ENCODE measurements around the gene FGGY.

The FGGY gene

DNA sequence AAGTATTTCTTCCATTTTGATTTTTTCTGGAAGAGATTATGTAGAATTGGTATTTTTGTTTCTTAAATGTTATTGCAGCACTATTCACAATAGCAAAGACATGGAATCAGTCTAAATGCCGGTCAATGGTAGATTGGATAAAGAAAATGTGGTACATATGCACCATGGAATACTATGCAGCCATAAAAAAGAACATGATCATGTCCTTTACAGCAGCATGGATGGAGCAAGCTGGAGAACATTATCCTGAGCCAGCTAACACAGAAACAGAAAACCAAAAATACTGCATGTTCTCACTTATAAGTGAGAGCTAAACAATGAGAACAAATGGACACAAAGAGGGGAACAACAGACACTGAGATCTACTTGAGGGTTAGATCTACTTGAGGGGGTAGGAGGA lies 5.4 kb downstream of the FGGY start:
- DNase-seq (ENCODE audit: low spot score): no peak
- ChIA-PET CTCF (no interaction called here), POLR2A (ENCODE audit: low non-redundant PET) (no interaction called here)
- TF ChIP-seq, protein P1, sequence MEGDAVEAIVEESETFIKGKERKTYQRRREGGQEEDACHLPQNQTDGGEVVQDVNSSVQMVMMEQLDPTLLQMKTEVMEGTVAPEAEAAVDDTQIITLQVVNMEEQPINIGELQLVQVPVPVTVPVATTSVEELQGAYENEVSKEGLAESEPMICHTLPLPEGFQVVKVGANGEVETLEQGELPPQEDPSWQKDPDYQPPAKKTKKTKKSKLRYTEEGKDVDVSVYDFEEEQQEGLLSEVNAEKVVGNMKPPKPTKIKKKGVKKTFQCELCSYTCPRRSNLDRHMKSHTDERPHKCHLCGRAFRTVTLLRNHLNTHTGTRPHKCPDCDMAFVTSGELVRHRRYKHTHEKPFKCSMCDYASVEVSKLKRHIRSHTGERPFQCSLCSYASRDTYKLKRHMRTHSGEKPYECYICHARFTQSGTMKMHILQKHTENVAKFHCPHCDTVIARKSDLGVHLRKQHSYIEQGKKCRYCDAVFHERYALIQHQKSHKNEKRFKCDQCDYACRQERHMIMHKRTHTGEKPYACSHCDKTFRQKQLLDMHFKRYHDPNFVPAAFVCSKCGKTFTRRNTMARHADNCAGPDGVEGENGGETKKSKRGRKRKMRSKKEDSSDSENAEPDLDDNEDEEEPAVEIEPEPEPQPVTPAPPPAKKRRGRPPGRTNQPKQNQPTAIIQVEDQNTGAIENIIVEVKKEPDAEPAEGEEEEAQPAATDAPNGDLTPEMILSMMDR (conservative IDR thresholded peaks at IDR 0.05; ENCODE audit: low read depth): no peak
- H3K27ac ChIP-seq: no peak overlapping the region

DNA sequence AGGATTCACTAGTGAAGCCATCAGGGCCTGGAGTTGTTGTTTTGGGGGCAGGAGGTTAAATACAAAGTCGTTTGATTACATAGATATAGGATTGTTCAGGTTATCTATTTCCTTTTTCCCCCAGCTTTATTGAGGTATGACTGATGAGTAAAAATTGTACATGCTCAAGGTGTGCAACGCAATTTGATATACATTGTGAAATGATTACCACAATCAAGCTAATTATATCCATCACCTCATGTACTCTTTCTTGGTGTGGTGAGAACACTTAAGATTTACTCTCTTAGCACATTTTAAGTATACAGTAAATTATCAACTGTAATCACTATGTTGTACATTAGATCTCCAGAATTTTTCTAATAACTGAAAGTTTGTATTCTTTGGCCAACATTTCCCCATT lies 6.0 kb downstream of the FGGY start:
- no peak for DNase-seq (ENCODE audit: low spot score)
- POLR2A ChIA-PET (ENCODE audit: low non-redundant PET): no interaction called here
- TF ChIP-seq, protein P1 (conservative IDR thresholded peaks at IDR 0.05; ENCODE audit: low read depth): no peak
- H3K27ac ChIP-seq: no peak overlapping the region
- CTCF ChIA-PET: no interaction called here

DNA sequence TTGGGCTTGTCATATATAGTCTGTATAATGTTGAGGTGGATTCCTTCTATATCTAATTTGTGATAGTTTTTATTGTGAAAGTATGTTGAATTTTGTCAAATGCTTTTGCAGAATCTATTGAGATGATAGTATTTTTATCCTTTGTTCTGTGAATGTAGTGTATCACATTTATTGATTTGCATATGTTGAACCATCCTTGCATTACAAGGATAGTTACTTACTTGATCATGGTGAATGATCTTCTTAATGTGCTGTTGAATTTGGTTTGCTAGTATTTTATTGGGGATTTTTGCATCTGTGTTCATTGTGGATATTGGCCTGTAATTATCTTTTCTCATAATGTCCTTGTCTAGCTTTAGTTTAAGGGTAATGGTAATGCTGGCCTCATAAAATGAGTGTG lies 8.3 kb downstream of the FGGY start:
- ChIA-PET CTCF (interaction anchor here (0.7 kb wide), 1 partner anchor 456 kb away, joined by 3 read pairs; no protein-coding TSS in a partner anchor), POLR2A (ENCODE audit: low non-redundant PET) (no interaction called here)
- TF ChIP-seq, protein P1 (conservative IDR thresholded peaks at IDR 0.05; ENCODE audit: low read depth): no peak
- H3K27ac ChIP-seq: no peak overlapping the region
- DNase-seq (ENCODE audit: low spot score): no peak

DNA sequence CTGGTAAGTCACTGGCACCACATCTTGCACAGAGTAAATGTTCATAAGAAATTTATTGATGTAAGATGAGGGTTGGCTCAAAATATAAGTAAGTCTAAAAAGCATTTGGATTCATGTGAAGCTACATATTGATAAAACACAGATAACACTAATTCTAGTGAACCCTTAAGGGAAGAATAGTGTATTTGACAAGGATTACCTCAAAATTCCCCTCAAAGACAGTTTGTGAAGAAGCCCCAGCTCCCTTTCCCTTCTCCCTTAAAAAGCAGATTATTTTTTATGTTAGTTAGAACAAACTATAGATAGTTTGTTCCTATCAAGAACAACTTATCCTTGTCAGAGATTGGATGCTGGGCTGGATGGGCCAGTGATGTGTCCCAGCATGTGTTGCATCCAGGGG lies 10.7 kb downstream of the FGGY start:
- H3K27ac ChIP-seq: no peak overlapping the region
- CTCF ChIA-PET: no interaction called here
- TF ChIP-seq, protein P1 (conservative IDR thresholded peaks at IDR 0.05; ENCODE audit: low read depth): no peak
- DNase-seq (ENCODE audit: low spot score): no peak
- POLR2A ChIA-PET (ENCODE audit: low non-redundant PET): no interaction called here

DNA sequence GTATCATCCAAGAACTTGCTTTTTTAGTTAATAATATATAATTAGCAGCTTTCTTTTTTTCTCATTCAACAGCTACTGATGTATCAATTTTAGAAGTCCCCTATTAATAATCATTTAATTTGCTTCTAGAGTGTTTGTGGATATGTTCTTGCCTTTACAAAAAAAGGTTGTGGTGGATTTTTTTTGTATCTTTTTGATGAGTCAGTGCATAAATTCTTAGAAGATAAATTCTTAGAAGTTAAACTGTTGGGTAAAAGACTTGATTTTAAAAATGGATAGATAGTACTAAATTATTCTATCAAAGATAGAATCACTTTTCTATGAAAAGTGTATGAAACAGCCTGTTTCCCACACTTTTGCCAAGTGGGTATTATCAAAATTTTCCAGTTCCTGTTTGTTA lies 11.9 kb downstream of the FGGY start:
- ChIA-PET POLR2A (ENCODE audit: low non-redundant PET) (no interaction called here), CTCF (interaction anchor here (0.7 kb wide), 1 partner anchor 32 kb away, joined by 4 read pairs; no protein-coding TSS in a partner anchor)
- H3K27ac ChIP-seq: no peak overlapping the region
- TF ChIP-seq, protein P1 (conservative IDR thresholded peaks at IDR 0.05; ENCODE audit: low read depth): no peak
- no peak for DNase-seq (ENCODE audit: low spot score)

DNA sequence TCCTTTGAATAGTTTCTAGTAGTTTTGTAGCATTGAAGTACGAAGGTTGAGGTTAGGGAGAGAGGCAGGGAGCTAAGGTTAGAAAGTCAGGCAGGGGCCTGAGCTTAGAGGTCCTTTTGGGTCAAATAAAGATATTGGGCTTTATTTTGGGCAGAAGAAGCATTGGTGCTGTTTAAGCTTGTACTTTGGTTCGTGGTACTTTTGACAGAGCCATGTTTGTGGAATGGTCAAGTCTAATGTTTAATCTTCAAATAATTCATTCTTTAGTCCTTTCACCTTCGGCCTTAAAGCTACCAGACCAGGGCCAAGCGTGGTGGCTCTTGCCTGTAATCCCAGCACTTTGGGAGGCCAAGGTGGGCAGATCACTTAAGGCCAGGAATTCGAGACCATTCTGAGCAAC lies 12.5 kb downstream of the FGGY start:
- ChIA-PET POLR2A (ENCODE audit: low non-redundant PET) (no interaction called here), CTCF (no interaction called here)
- TF ChIP-seq, protein P1 (conservative IDR thresholded peaks at IDR 0.05; ENCODE audit: low read depth): no peak
- no peak for DNase-seq (ENCODE audit: low spot score)
- no peak overlapping the region for H3K27ac ChIP-seq
